HG03558 (cell line): ENCODE measurements around the gene CDKN2A.

Experiments
- ATAC-seq: cut with Tn5 transposase; IDR thresholded peaks from one replicate; pipeline ENCODE4 v1.9.1; 2021; ENCODE audit warnings: moderate number of reproducible peaks; ENCODE audit not compliant: unreplicated experiment; ENCODE audit errors: extremely low read depth

CDKN2A gene

GRCh38 chr9:22008717-22009505 is 14.7 kb upstream of the CDKN2A start, which contains the start of gene CDKN2B:
Gene CDKN2B, minus strand, starts transcription at chr9:22009305. Its CDS starts 352 bp downstream, at chr9:22008953.
- ATAC-seq: peak; percentile 77

- no peak for ATAC-seq
These were observed 14.2 kb upstream of the CDKN2A start for GRCh38 chr9:22008384-22008716.

- ATAC-seq: no peak
These were observed 11.8 kb upstream of the CDKN2A start for GRCh38 chr9:22005702-22006606.

- ATAC-seq: no peak
These were observed 11.0 kb upstream of the CDKN2A start for GRCh38 chr9:22005021-22005701.

DNA sequence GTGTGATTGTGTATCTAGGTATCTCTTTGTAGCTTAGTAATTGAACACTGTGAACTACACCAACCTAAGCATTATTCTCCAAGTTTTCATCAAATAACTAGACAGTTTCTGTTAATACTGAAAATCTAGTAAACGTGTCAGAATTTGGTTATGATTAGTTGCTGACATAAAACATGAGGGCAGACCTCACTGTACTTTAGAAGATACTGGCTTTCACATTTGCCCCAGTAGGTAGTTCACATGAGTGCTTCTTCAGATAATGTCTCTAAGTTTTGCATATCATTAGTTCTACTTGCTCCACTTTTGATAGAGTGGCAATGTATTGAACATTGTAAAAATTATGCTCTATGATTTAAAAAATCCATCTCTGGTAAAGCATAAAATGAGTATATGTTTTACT is 7.8 kb upstream of the CDKN2A start:
- no peak for ATAC-seq

DNA sequence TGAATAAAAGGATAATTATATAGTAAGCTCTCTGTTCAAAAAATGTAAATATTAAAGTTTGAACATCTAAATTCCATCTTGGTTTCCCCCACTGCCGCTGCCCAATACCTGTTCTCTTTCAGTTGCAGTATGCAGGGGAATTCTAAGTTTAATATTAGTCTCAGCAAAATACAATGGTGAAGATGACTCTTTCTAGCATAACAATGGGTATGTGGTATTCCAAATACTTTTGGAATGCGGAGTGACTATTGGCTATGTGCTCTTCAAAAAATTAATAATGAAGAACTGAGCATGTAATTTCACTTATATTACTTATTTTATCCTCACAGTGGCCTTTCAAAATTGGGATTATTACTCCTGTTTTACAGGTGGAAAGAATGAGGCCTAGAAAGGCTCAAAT is 3.8 kb upstream of the CDKN2A start:
- no peak for ATAC-seq

GRCh38 chr9:21997480-21997879 is 3.3 kb upstream of the CDKN2A start:
- no peak for ATAC-seq

- ATAC-seq: no peak
These were observed 2.7 kb upstream of the CDKN2A start for GRCh38 chr9:21996858-21997257.

GRCh38 chr9:21996438-21996837 is 2.2 kb upstream of the CDKN2A start:
- no peak for ATAC-seq

DNA sequence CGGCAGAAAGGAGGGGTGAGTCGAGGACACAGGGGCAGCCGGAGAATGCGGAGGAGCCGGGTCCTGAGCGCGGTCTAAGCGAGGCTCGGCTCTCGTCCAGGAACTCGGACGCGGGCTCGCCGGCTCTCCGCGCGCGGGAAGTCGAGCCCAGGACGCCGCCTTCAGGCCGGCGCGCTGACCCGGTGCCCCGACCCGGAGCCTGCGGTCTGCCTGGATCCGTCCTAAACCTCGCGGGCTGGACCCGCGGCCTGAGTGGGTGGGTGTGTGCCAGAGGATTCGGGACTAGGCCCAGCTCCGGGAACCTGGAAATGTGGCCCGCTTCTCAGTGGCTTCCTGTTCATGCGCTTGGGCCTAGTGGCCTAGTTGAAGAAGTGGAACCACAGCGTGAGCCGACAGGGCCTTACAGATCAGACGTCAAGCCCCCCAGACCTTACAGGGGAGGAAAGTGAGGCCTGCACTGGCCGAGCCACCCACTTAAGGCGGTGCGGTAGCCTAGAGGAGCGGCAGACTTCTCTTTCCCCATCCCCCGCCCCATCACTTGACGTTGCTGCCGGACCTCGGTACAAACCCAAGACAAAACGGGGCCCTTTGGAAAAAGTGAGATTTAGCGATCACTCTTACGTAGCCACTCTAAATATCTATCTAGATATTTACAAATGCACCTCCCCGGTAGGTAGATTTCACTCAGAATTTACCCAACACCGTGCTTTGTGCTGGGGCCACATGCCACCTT is 1.6 kb upstream of the CDKN2A start:
- no peak for ATAC-seq

DNA sequence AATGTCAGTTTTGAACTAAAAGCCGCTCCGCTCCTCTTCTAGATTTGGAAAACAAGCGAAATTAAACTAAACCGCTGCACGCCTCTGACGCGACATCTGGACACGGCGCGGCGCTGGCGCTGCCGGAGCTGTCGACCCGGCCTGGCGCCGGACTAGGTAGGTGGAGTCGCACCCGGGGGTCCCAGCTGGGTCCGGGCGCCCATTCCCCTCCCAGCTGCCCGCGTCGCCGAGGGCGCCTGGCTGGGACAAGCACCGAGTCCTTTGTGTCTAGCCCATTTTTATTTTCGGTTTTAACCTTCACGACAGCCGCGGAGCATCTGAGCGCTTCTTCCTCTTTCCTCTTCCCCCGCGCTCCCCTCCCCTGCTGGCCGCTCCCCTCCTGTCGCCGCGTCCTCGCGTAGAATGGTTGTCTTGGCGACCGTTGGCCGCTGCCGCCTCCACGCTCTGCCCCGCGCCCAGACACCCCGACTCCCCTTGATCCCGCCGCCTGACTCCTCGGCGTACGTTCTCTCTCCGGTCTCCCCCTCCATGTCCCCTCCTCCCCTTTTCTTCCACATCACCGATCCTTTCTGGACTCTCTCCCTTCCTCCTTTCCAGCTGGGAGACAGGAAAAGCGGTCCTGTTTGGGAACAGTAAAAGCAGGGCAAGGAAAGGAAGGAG is 944 bp upstream of the CDKN2A start:
- ATAC-seq: peak; percentile 78

GRCh38 chr9:21994556-21995005 is 389 bp upstream of the CDKN2A start, which contains the start of gene CDKN2B-AS1:
Gene CDKN2B-AS1, plus strand, starts transcription at chr9:21994791.
- peak; percentile 11 for ATAC-seq

DNA sequence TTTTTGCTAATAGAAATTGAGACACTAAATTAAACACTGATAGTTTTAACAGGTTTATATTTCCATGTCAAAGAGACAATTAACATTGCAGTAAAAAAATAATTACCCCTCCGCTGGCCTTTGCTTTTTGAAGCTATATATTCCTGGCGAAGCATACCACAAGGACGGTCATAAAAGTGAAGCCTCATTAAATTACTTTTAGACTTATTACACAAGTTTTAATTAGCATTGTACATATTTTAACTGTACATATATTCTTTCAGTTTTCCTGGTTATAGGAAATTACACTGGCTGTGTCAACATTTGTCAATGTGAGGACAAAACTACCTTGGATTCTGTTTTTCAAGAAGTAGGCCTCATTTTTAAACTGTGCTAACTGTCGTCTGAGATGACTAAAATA is 1.2 kb downstream of the CDKN2A start:
- no peak for ATAC-seq

GRCh38 chr9:21991072-21991959 is 2.9 kb downstream of the CDKN2A start:
- no peak for ATAC-seq

- no peak for ATAC-seq
These were observed 4.6 kb downstream of the CDKN2A start for GRCh38 chr9:21989440-21990189.

DNA sequence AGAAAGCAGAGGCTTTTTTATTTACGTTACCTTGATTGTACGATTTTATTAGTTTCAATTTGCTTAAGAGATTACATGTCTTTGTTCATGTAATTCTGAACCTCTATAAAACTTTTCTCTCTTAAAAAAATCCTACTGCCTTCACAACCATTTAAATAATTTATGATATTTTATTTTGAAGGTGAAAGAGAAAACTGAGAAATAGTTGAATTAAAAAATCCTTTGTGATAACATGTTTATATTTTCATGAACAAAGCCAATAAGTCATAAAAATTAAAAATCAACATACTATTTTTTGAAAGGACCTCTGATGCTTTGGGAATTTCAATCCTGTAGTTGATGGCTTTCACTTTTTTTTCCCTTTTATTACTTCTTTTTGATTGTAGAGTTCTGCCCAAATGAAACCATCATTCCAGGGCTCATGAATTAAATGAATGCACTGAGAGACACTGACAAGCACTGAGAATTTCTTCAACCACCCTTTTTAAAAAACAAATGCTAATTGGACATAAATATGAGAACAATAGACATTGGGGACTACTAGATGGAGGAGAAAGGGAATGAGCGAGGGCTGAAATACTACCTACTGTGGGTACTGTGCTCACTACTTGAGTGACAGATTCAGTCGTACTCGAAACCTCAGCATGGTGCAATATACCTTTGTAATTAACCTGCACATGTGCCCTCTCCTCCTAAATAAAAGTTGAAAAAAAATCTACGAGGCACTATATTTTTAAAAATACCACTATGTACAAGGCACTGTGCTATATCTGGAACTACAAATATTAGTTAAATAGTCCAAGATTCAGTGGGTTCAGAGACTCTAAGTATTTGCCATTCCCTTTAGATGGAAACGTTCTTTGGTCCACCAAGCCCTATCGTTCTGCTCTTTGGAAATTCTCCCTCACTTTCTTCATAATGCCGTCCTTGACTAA is 5.9 kb downstream of the CDKN2A start:
- ATAC-seq: no peak
